Fibroblast of lung (primary cell): ENCODE data around the gene PPIP5K1. TPM values are rescaled to one million over a fixed set of nuclear protein-coding genes. Genes with fewer than 3 reads are reported as not detected.

Experiments used
- DNase-seq, 2 donors: peaks; one replicate each; pipeline versions ENCODE4 v3.0.0 to v3.0.0-alpha.2; 2010; ENCODE audit warnings: low read depth in 2 of 2
- H2AFZ ChIP-seq: 2 replicates; pipeline ENCODE4 v1.5.1; 2012; ENCODE audit warnings: low read length, control low read depth, inconsistent platforms
- H3K27ac ChIP-seq: 2 replicates; pipeline ENCODE4 v1.5.1; 2011; ENCODE audit warnings: low read length, control low read depth; ENCODE audit not compliant: insufficient read depth
- H3K27me3 ChIP-seq: 2 replicates; pipeline ENCODE4 v1.5.1; 2011; ENCODE audit warnings: mild to moderate bottlenecking, low read length; ENCODE audit not compliant: control insufficient read depth, insufficient read depth
- H3K36me3 ChIP-seq: 2 replicates; pipeline ENCODE4 v1.5.1; 2011; ENCODE audit warnings: low read length; ENCODE audit not compliant: control insufficient read depth, insufficient read depth
- H3K4me1 ChIP-seq: 2 replicates; pipeline ENCODE4 v1.5.1; 2011; ENCODE audit warnings: low read length; ENCODE audit not compliant: control insufficient read depth, insufficient read depth; ENCODE audit errors: extremely low read depth
- H3K4me2 ChIP-seq: 2 replicates; pipeline ENCODE4 v1.5.1; 2011; ENCODE audit warnings: low read length, control low read depth; ENCODE audit not compliant: insufficient read depth; ENCODE audit errors: extremely low read depth
- H3K4me3 ChIP-seq, 4 experiments: fragments of 200-600 bp in 1 of 4; sonication (generic) in 1 of 4; replicated peaks in 1 of 4; 2 replicates each; pipeline ENCODE4 v1.5.1; 2011 to 2016; ENCODE audit warnings: low read length in 4 of 4, low read depth in 3 of 4, mild to moderate bottlenecking in 3 of 4, control low read depth in 2 of 4, inconsistent platforms in 1 of 4, mixed read lengths in 1 of 4; ENCODE audit not compliant: insufficient read depth in 1 of 4; ENCODE audit errors: control extremely low read depth in 1 of 4
- H3K79me2 ChIP-seq: 2 replicates; pipeline ENCODE4 v1.5.1; 2012; ENCODE audit warnings: mild to moderate bottlenecking, low read length, inconsistent platforms; ENCODE audit not compliant: control insufficient read depth, insufficient read depth
- H3K9ac ChIP-seq: 2 replicates; pipeline ENCODE4 v1.5.1; 2011; ENCODE audit warnings: mild to moderate bottlenecking, low read length, control low read depth; ENCODE audit not compliant: insufficient read depth
- H3K9me3 ChIP-seq: 2 replicates; pipeline ENCODE4 v1.5.1; 2012; ENCODE audit warnings: low read depth, low read length; ENCODE audit not compliant: control insufficient read depth, insufficient read depth
- H4K20me1 ChIP-seq: 2 replicates; pipeline ENCODE4 v1.5.1; 2011; ENCODE audit warnings: low read length; ENCODE audit not compliant: control insufficient read depth, insufficient read depth; ENCODE audit errors: extremely low read depth
- CTCF ChIP-seq, 2 donors: IDR thresholded peaks in 1 of 2; conservative IDR thresholded peaks in 1 of 2; 1 replicate in 1 of 2; 2 replicates in 1 of 2; pipeline ENCODE4 v1.5.1; 2011 to 2012; ENCODE audit warnings: low read length in 2 of 2, control low read depth in 1 of 2, inconsistent platforms in 1 of 2, low read depth in 1 of 2, mild to moderate bottlenecking in 1 of 2
- EZH2 ChIP-seq: IDR thresholded peaks from 2 replicates; pipeline ENCODE4 v1.5.1; 2012; ENCODE audit warnings: low read length, control low read depth, mild to moderate bottlenecking; ENCODE audit errors: missing control alignments
- polyA plus RNA-seq, 2 donors: library from polyadenylated mRNA; depleted of rRNA in 1 of 2; stranded (reverse) in 1 of 2; unstranded in 1 of 2; fragments of >200 nt; gene quantifications; 2 replicates each; pipeline ENCODE4 v1.2.1, GENCODE V29; 2011 to 2012; ENCODE audit warnings: missing spikeins in 1 of 2
- total RNA-seq: library from RNA; depleted of rRNA; stranded (reverse); fragments of >200 nt; gene quantifications from 2 replicates; pipeline ENCODE4 v1.2.1, GENCODE V29; 2014

Gene PPIP5K1
- total and polyA plus RNA-seq, 2 donors (not counting 1 experiment from before 2014, with no cell fraction given), result 19.6 to 40.8 TPM

DNA sequence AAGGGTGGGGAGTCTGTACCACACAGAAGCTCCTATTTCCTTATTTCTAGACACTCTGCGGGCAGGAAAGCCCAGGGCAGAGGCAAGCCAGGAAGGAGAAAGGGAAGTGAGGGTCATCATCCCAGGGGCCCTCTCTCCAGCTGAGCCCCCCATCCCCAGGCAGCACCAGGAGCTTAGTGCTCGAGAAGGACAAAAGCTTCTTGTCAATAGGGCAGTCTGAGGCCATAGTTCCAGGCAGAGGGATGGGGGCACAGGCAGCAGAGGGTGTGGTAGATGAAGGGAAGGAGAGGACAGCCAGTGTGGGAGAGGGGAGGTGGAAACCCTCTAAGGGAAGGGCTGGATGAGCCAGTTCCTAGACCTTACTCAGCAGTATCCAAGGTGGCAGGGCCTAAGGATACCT, 69.9 kb downstream of the PPIP5K1 start:
- TF ChIP-seq CTCF (conservative IDR thresholded peaks at IDR 0.05 in 1 of 2, IDR thresholded peaks at IDR 0.05 in 1 of 2; ENCODE audit: low read depth in 1 of 2, low read length in 2 of 2), result no peak
- TF ChIP-seq EZH2, result no peak
- no peak for DNase-seq
- Histone ChIP-seq H3K36me3 (peaks cover 43% of the 10 kb centered on the region), H3K4me3 (peak overlapping the region in 1 of 4 experiments; percentile 1), H3K9ac (no peak overlapping the region), H3K27ac (no peak overlapping the region), H2AFZ (no peak overlapping the region), H3K27me3 (no peaks in the 10 kb centered on the region), H3K4me1 (peaks cover 14% of the 10 kb centered on the region), H3K4me2 (no peak overlapping the region), H4K20me1 (no peaks in the 10 kb centered on the region), H3K79me2 (peaks cover 51% of the 10 kb centered on the region), H3K9me3 (no peaks in the 10 kb centered on the region)

GRCh38 chr15:43519196-43519595, 70.8 kb downstream of the PPIP5K1 start:
- TF ChIP-seq EZH2 (no peak), CTCF (conservative IDR thresholded peaks at IDR 0.05 in 1 of 2, IDR thresholded peaks at IDR 0.05 in 1 of 2; ENCODE audit: low read depth in 1 of 2, low read length in 2 of 2) (no peak)
- Histone ChIP-seq H3K9me3 (no peaks in the 10 kb centered on the region), H2AFZ (no peak overlapping the region), H3K79me2 (peaks cover 51% of the 10 kb centered on the region), H3K4me3 (peak overlapping the region; percentile 93 to 99 (median 94)), H3K4me2 (peak overlapping the region; percentile 92), H3K36me3 (peaks cover 37% of the 10 kb centered on the region), H3K27ac (peak overlapping the region; percentile 93), H3K4me1 (peaks cover 18% of the 10 kb centered on the region), H4K20me1 (no peaks in the 10 kb centered on the region), H3K27me3 (no peaks in the 10 kb centered on the region), H3K9ac (no peak overlapping the region)
- no peak for DNase-seq

DNA sequence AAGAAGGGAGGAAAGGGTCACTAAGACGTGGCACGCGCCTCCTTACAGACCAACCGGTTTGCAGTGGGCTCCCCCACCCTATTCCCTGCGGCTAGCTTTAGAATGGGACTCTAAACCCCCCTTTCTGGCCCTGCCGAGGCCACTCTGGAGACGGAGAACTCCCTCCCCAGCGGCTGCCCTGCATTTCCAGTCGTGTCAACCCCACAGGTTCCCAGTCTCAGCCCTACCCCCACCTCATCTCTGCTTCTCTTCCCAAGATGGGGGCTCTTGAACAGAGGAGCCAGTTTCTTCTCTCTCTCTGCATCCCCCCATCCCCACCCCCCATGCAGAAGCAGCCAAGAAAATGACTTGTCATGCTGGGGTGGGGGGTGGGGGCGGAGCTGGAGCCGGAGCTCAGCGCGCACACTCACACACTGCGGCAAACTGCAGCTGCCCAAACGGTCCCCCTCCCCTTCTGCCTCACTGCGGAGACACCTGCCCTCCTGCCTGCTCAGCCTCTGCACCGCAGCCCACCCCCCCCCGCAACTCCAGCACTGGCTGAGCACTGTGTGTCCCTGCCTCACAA, 71.7 kb downstream of the PPIP5K1 start:
- no peaks in the 10 kb centered on the region for H3K9me3 ChIP-seq
- H3K4me2 ChIP-seq, result peak overlapping the region; percentile 92
- H2AFZ ChIP-seq, result peak overlapping the region; percentile 15
- H3K4me1 ChIP-seq, result peaks cover 27% of the 10 kb centered on the region
- peak overlapping the region; percentile 93 to 99 (median 94) for H3K4me3 ChIP-seq
- peaks cover 28% of the 10 kb centered on the region for H3K36me3 ChIP-seq
- H3K9ac ChIP-seq, result peak overlapping the region; percentile 73
- no peaks in the 10 kb centered on the region for H3K27me3 ChIP-seq
- H4K20me1 ChIP-seq, result no peaks in the 10 kb centered on the region
- TF ChIP-seq EZH2 (no peak), CTCF (conservative IDR thresholded peaks at IDR 0.05 in 1 of 2, IDR thresholded peaks at IDR 0.05 in 1 of 2; ENCODE audit: low read depth in 1 of 2, low read length in 2 of 2) (no peak)
- peaks cover 48% of the 10 kb centered on the region for H3K79me2 ChIP-seq
- DNase-seq, result peak; percentile 47 to 74
- H3K27ac ChIP-seq, result peak overlapping the region; percentile 93
